ENCODE data around the gene CFD. TPM values are rescaled to one million over a fixed set of nuclear protein-coding genes. Genes with fewer than 3 reads are reported as not detected.

CFD gene
- 10.4 to 27.5 TPM (median 22.2 TPM) in 5 replicates for total RNA-seq (2022; extraction: Qiagen RNA extraction)

DNA sequence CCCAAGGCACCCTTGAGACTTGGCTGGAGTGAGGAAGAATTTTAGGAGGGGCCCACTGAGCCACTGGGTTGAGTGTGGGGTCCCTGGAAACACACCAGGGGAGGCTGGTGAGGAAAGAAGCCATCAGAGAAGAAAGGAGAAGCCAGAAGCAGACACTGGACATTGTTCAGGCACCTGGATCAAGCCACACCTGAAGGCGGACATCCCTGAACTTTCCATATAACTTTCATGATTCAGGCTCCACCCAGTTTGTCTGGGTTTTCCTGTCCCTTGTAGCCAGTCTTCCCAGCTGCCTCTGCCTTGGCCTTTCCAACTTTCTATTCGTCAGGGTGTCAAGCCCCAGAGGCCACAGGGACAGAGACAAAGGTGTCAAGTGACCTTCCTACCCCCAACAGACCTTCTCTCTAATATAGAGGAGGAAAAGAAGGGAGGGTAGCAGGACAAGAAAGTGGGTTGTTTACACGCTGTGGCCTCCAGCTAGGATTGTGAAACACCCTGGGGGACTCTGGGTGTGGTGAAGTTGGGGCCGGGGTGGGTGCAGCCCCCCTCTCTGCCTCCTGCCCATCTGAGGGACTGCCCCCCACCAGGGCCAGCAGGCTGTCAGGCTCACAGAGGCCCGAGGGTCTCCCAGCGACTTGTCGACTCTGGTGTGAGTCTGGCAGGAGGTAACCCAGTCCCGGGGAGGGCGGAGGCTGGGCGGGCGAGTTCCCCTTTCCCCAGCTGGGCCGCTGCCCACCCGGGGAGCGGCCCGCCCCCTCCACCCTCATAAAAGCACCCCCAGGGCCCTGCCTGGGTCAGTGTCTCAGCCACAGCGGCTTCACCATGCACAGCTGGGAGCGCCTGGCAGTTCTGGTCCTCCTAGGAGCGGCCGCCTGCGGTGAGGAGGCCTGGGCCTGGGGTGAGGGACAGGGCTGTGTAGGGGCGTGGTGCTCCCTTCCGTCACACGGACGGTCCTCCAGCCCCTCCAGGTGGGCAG, at the start of gene CFD:
Gene CFD (plus strand): TSS at position 797 of the 976 bp plus-strand sequence. CDS start 26 bp downstream, at position 823.

DNA sequence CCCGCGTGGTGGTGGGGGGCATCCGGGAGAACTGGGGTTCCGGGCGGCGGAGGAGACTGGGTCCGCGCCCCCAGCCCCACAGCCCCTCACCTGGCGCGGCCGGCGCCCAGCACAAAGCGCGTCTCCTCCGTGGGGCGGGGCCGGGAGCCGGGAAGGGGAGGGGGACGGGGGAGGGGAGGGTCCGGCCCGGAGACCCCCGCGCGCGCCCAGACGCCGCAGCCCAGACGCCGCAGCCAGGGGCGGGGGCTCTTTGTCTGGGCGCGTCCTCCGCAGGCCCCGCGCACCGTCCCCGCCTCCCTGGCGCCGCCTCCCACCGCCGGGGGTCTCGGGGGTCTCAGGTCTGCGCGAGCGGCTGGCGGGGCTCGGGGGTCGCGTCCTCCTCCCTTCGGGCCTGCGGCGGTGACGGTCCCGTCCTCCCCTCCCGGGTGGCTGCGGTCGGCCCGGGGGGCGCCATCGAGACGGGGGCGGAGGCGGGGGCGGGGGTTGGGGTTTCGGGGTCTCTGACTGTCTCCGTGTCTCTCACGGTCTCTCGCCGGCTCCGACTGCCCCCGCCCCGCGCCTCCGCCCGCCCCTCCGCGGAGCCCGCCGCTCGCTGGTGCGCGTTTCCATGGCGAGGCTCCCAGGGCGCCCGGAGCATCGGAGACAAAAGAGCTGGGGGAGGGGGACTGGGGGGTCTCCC, 37.5 kb upstream of the CFD start, which contains the start of gene PLPPR3:
Gene PLPPR3 (minus strand): TSS at position 131 of the 679 bp plus-strand sequence. CDS start 396 bp downstream, outside the sequence.

DNA sequence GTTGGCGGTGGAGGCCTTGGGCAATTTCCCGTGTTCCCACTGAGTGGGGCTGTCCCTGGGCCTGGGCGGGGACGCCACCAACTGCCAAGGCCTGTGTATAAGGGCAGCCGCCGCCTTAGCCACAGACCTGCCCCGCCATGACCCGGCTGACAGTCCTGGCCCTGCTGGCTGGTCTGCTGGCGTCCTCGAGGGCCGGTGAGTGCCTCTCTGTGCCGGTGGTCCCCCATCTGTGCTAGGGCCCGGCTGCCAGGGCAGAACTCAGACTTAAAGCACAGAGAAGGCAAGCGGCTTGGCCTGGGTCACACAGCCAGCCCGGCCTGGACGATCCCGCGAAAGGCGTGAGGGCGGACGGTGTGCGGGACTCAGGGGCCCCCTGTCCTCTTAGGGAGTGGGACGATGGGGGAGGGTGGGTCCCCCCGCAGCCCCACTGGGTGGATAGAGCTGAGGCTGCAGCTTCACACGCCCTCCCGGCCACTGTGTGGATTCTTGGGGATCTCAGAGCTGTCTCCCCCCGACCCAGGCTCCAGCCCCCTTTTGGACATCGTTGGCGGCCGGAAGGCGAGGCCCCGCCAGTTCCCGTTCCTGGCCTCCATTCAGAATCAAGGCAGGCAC, 31.6 kb upstream of the CFD start, which contains the start of gene AZU1:
Gene AZU1 (plus strand): TSS at position 128 of the 612 bp plus-strand sequence. CDS start 10 bp downstream, at position 138.

DNA sequence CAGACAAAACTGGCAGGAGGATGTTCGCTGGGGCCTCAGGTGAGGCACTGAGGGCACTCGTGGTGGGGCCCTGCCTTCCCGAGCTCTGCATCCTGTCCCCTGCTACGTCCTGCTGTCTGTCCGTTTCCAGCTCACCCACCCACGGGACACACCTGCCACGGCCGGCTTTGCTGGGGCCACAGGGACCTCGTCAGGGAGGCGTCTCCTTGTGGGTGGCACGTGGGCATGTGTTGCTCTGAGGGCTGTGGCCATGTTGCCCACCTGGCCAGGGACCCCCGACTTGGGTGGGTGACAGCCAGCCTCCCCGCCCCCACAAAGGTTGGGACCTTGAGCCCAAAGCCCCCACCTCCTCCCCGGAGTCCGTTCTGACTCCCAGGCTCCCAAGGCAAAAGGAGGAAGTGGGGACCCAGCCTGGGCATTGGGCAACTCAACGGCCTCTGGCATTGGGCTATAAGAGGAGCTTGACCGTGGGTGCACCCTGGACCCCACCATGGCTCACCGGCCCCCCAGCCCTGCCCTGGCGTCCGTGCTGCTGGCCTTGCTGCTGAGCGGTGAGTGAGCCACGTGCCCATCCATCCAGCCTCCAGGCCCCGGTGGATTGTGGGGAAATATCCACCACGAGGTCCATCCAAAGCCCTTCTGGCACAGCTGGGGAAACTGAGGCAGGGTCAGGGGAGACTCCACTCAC, 18.8 kb upstream of the CFD start, which contains the start of gene PRTN3:
Gene PRTN3 (plus strand): TSS at position 481 of the 688 bp plus-strand sequence. CDS start 10 bp downstream, at position 491.

DNA sequence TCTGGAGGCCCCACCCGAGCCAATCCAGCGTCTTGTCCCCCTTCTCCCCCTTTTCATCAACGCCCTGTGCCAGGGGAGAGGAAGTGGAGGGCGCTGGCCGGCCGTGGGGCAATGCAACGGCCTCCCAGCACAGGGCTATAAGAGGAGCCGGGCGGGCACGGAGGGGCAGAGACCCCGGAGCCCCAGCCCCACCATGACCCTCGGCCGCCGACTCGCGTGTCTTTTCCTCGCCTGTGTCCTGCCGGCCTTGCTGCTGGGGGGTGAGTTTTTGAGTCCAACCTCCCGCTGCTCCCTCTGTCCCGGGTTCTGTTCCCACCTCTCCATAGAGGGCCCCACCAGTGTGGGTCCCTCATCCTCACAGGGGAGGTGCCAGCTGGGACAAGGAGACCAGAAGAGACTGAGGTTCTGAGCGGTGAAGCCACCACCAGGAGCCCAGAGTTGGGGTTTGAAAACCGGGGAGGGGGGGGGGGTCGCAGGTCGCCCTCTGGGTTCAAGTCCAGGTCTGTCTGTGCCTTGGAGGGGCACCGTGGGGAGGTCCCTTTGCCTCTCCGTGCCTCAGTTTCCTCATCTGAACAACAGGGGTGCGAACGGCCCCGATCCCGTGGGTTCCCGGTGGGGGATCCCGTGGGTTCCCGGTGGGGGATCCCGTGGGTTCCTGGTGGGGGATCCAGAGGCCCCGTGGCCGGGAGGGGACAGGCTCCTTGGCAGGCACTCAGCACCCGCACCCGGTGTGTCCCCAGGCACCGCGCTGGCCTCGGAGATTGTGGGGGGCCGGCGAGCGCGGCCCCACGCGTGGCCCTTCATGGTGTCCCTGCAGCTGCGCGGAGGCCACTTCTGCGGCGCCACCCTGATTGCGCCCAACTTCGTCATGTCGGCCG, 7.1 kb upstream of the CFD start, which contains the start of gene ELANE:
Gene ELANE (plus strand): TSS at position 168 of the 878 bp plus-strand sequence. CDS start 26 bp downstream, at position 194.

DNA sequence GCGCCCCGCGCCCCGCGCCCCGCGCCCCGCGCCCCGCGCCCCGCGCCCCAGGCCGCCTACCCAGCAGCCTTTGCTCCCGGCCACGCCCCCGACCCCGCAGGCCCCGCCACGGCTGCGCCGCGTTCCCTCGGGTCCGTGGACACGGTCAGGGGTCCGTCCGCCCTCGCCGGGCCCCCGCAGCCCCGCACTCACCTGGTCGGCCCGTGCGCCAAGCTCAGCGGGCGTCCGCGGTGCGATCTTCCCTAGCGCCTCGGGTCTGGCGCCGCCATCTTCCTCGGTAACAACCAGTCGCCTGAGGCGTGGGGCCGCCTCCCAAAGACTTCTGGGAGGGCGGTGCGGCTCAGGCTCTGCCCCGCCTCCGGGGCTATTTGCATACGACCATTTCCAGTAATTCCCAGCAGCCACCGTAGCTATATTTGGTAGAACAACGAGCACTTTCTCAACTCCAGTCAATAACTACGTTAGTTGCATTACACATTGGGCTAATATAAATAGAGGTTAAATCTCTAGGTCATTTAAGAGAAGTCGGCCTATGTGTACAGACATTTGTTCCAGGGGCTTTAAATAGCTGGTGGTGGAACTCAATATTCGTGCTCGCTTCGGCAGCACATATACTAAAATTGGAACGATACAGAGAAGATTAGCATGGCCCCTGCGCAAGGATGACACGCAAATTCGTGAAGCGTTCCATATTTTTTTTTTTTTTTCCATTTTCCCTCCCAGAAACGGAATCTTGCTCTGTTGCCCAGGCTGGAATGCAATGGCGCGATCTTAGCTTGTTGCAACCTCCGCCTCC, 33.6 kb downstream of the CFD start, which contains the start of the genes MED16 and RNU6-9:
Gene MED16 (minus strand): TSS at position 294 of the 796 bp plus-strand sequence. CDS start 2,056 bp downstream, outside the sequence.
Gene RNU6-9 (plus strand): TSS at position 591 of the 796 bp plus-strand sequence.

Other genes starting within 250 kb of the CFD start
- gene POLRMT, start 226.1 kb upstream of the CFD start, total RNA-seq (2022; extraction: Qiagen RNA extraction) = 69.5 to 94.1 TPM (median 92.9 TPM) in 5 replicates
- 0.28 to 0.77 TPM (median 0.72 TPM) in 5 replicates for gene FGF22, start 219.8 kb upstream of the CFD start, total RNA-seq (2022; extraction: Qiagen RNA extraction)
- 52.1 to 76.4 TPM (median 74.4 TPM) in 5 replicates for gene RNF126, start 196.4 kb upstream of the CFD start, total RNA-seq (2022; extraction: Qiagen RNA extraction)
- gene FSTL3, start 183.3 kb upstream of the CFD start, total RNA-seq (2022; extraction: Qiagen RNA extraction) = 190 to 250 TPM (median 228 TPM) in 5 replicates
- gene PRSS57, start 164.2 kb upstream of the CFD start, total RNA-seq (2022; extraction: Qiagen RNA extraction) = 0.18 to 0.23 TPM in 2 of 5 replicates, not detected in the others
- gene PALM, start 150.7 kb upstream of the CFD start, total RNA-seq (2022; extraction: Qiagen RNA extraction) = 11.0 to 15.7 TPM (median 14.8 TPM) in 5 replicates
- 66.4 to 87.9 TPM (median 83.2 TPM) in 5 replicates for gene MISP, start 108.6 kb upstream of the CFD start, total RNA-seq (2022; extraction: Qiagen RNA extraction)
- gene PTBP1, start 62.2 kb upstream of the CFD start, total RNA-seq (2022; extraction: Qiagen RNA extraction) = 202 to 210 TPM (median 205 TPM) in 5 replicates
- gene PLPPR3, start 37.7 kb upstream of the CFD start, total RNA-seq (2022; extraction: Qiagen RNA extraction) = 1.9 to 5.5 TPM (median 4.8 TPM) in 5 replicates
- 0.07 to 0.28 TPM (median 0.20 TPM) in 5 replicates for gene AZU1, start 31.8 kb upstream of the CFD start, total RNA-seq (2022; extraction: Qiagen RNA extraction)
- 0.13 to 0.42 TPM (median 0.30 TPM) in 5 replicates for gene PRTN3, start 18.7 kb upstream of the CFD start, total RNA-seq (2022; extraction: Qiagen RNA extraction)
- not detected in 5 replicates for gene ELANE, start 7.4 kb upstream of the CFD start, total RNA-seq (2022; extraction: Qiagen RNA extraction)
- 11.6 to 25.0 TPM (median 22.0 TPM) in 5 replicates for gene MED16, start 33.5 kb downstream of the CFD start, total RNA-seq (2022; extraction: Qiagen RNA extraction)
- gene RNU6-9, start 33.8 kb downstream of the CFD start, total RNA-seq (2022; extraction: Qiagen RNA extraction) = not detected in 5 replicates
- gene R3HDM4, start 53.6 kb downstream of the CFD start, total RNA-seq (2022; extraction: Qiagen RNA extraction) = 25.9 to 43.5 TPM (median 37.1 TPM) in 5 replicates
- 0.31 to 0.65 TPM (median 0.54 TPM) in 4 of 5 replicates, not detected in the other for gene KISS1R, start 57.7 kb downstream of the CFD start, total RNA-seq (2022; extraction: Qiagen RNA extraction)
- 3.2 to 5.3 TPM (median 5.3 TPM) in 5 replicates for gene ARID3A, start 66.4 kb downstream of the CFD start, total RNA-seq (2022; extraction: Qiagen RNA extraction)
- gene WDR18, start 124.7 kb downstream of the CFD start, total RNA-seq (2022; extraction: Qiagen RNA extraction) = 40.8 to 72.1 TPM (median 67.5 TPM) in 5 replicates
- 1.8 to 5.0 TPM (median 2.5 TPM) in 5 replicates for gene GRIN3B, start 140.8 kb downstream of the CFD start, total RNA-seq (2022; extraction: Qiagen RNA extraction)
- 71.4 to 134 TPM (median 123 TPM) in 5 replicates for gene TMEM259, start 161.5 kb downstream of the CFD start, total RNA-seq (2022; extraction: Qiagen RNA extraction)
- gene RNU6-2, start 161.9 kb downstream of the CFD start, total RNA-seq (2022; extraction: Qiagen RNA extraction) = not detected in 5 replicates
- gene CNN2, start 166.9 kb downstream of the CFD start, total RNA-seq (2022; extraction: Qiagen RNA extraction) = 66.3 to 85.2 TPM (median 76.4 TPM) in 5 replicates
- gene ABCA7, start 180.4 kb downstream of the CFD start, total RNA-seq (2022; extraction: Qiagen RNA extraction) = 8.7 to 16.2 TPM (median 12.6 TPM) in 5 replicates
- gene ARHGAP45, start 207.5 kb downstream of the CFD start, total RNA-seq (2022; extraction: Qiagen RNA extraction) = 1.9 to 4.3 TPM (median 4.1 TPM) in 5 replicates
- gene POLR2E, start 235.7 kb downstream of the CFD start, total RNA-seq (2022; extraction: Qiagen RNA extraction) = 206 to 247 TPM (median 231 TPM) in 5 replicates
- 425 to 512 TPM (median 484 TPM) in 5 replicates for gene GPX4, start 244.3 kb downstream of the CFD start, total RNA-seq (2022; extraction: Qiagen RNA extraction)